VCaP (cell line): Measurements from ENCODE around the gene PGM5.

ENCODE experiments used
- H3K27ac ChIP-seq: fragments of 450-650 bp; 2 replicates; pipeline ENCODE4 v1.5.1; 2017
- TF ChIP-seq, protein P1 (sequence below): fragments of 450-650 bp; conservative IDR thresholded peaks from 2 replicates; pipeline ENCODE4 v1.5.1; 2017; ENCODE audit warnings: mild to moderate bottlenecking, moderate library complexity

PGM5 gene

DNA sequence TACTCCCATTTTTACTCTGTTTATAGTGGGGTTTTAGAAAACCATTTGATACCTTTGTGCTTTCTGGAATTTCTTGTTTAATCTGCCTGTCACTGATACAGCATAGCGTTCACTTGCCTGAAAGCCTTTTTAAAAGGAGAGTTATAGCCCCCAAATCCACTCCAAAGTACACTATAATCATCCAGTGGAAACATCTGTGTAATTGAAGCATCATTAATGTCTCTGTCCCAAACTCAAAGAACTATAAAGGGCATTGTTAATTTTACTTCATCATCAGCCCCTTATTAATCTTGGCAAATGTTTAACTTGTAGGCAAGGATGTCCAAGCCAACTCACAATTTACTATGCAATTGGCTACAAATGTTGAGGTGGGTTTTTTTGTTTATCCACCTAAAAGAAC, 120.0 kb downstream of the PGM5 start:
- TF ChIP-seq, protein P1, sequence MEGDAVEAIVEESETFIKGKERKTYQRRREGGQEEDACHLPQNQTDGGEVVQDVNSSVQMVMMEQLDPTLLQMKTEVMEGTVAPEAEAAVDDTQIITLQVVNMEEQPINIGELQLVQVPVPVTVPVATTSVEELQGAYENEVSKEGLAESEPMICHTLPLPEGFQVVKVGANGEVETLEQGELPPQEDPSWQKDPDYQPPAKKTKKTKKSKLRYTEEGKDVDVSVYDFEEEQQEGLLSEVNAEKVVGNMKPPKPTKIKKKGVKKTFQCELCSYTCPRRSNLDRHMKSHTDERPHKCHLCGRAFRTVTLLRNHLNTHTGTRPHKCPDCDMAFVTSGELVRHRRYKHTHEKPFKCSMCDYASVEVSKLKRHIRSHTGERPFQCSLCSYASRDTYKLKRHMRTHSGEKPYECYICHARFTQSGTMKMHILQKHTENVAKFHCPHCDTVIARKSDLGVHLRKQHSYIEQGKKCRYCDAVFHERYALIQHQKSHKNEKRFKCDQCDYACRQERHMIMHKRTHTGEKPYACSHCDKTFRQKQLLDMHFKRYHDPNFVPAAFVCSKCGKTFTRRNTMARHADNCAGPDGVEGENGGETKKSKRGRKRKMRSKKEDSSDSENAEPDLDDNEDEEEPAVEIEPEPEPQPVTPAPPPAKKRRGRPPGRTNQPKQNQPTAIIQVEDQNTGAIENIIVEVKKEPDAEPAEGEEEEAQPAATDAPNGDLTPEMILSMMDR: no peak
- peak overlapping the region; percentile 1; the same call in 1 of the 2 replicates for H3K27ac ChIP-seq

DNA sequence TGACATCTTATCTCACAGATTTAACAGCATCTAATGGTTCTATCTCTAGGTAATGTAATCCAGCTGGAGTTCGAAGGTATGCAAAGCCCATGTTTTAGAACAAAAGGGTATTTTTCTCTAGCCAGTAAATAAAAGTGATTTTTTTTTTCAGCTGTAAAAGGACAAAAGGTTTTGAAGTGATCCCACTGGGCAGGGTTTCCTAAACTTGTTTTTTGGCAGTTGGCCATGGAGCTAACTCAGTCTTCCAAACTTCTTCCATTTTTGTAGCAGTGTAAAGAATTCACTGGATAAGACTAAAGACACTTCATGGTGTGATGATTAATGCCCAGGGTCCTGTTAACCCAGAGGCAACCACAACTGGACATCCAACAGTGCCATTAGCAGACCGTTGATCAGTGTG, 120.4 kb downstream of the PGM5 start:
- peak overlapping the region; percentile 1; the same call in 1 of the 2 replicates for H3K27ac ChIP-seq
- TF ChIP-seq, protein P1: no peak

DNA sequence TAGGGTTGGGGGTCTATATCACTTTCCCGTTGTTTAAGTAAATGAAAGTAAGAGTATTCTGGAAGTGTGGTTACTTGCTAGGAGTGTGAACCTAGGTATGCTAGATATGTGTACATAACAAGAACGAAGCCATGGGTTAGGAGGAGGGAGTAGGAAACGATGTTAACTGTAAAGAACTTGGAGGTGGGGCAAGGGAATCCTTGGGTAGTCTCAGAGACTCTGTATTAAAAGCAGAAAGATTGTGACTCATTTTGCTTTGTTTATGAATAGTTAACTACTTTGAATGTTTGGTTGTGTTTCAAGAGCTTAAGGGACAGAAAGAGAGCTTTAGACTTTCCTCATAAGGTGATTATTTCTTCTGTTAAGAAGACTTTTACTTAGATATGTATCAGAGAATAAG, 124.4 kb downstream of the PGM5 start:
- TF ChIP-seq, protein P1: no peak
- no peak overlapping the region for H3K27ac ChIP-seq

DNA sequence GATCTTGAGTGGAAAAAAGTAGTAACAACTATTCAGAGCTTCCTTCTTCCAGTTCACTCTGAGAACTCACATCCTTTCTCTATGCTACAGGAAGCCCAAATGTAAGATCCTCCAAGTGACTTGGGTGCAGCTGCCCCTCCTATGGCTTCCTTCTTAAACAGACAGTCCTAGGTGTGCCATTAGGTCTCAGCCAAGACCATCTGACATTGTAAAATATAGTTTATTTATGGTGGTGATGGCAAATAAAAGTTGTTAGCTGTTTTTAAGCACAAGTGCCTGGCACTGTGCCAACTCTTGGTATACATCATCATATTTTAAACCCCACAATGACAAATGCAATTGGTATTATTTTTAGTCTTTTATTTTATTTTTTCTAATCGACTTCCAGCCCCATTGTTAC, 126.1 kb downstream of the PGM5 start:
- H3K27ac ChIP-seq: no peak overlapping the region
- TF ChIP-seq, protein P1: no peak

DNA sequence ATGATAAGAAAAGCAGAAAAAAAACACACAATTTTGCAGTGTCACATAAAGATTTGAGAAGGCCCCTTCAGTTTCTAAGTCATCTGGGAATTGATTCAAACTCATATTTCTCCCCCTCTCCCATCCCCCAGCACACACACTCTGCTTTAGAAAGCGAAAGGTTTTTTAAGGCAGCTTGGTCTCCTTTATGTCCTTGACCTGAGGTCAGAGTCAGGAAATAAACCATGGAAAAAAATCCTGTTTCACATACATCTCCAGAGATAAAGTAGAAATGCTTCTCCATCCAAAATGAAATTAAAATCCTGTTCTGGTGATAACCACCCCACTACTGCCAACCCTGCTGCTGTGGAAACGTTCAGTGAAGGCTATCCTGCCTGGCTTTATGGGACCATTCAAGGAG, 131.7 kb downstream of the PGM5 start:
- no peak overlapping the region for H3K27ac ChIP-seq
- TF ChIP-seq, protein P1: no peak

DNA sequence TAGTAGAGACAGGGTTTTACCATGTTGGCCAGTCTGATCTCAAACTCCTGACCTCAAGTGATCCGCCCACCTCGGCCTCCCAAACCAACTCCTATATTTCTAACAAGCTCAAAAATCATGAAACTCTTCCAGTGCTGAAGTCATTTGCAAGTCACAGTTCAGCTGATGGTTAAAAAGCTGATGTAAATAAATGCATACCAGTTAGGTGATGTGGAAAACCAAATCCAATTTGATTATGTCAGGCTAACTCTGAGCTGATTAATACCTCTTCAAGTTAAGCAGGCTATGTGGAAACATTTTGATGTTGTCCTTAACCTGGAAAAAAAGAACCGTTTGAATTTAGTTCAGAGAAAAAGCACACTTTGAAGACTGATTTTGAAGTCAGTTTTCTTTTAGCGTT, 133.2 kb downstream of the PGM5 start:
- TF ChIP-seq, protein P1: no peak

DNA sequence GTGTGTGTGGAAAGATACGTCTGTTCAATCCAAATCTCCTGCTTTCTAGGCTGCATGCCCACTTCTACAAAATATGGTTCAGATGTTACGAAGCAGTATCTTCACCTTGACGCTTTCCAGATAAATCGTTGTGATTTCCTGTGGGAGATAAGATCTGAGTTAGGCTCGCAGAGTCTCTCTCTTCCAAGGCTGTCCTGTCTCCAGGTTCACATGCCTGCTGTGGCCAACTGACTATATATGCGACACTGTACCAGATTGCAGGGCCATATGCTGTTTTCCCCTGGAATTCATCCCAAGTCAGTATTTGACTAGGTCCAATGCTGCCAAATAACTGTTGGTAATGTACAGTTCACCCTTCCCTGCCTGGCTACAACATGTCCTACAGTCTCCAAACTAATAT, 136.4 kb downstream of the PGM5 start:
- TF ChIP-seq, protein P1: no peak
- H3K27ac ChIP-seq: peak overlapping the region; percentile 76

More for the DNA sequence above, 133.2 kb downstream of the PGM5 start:
- H3K27ac ChIP-seq: no peak overlapping the region

DNA sequence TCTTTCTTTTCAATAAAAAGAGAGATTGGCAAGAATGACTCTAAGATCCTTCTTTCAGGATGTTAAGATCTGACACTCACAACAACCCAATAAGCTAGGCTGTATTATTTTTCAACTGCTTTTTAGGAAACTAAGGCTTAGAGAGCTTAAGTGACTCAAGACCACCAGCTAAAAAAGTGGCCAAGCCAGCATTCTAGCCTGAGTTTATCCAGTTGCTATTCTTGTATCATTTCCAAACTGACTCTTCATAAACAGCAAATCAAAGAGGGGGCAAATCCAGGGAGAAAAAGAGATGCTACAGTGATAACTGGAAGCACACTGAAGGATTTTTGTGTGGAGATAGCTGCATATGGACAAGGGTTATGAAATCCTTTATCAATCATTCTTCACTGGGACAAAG, 137.1 kb downstream of the PGM5 start:
- peak overlapping the region; percentile 76 for H3K27ac ChIP-seq
- TF ChIP-seq, protein P1: no peak
